HG02870 (cell line): ENCODE data around the gene LGALSL.

ENCODE experiments used
- ATAC-seq: cut with Tn5 transposase; IDR thresholded peaks from one replicate; pipeline ENCODE4 v1.9.1; 2021; ENCODE audit warnings: mild to moderate bottlenecking, moderate library complexity; ENCODE audit not compliant: unreplicated experiment

Gene LGALSL

DNA sequence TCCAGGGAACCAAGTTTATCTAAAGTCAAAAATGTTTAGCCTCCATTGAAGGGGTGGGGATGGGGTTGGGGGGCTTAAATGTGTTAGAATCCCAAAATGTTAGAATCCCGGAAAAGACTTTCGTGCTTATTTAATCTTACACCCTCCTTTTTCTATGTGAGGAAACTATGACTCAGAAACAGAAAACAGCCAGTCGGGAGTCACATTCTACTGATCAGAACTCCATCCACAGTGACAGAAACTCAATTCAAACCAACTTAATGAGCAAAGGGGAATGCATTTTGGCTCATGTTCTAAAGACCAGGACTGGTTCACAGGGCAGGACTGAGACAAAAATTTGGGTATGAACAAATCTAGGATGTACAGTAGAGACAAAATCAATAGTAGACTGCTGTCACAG is 38.3 kb downstream of the LGALSL start:
- no peak for ATAC-seq

DNA sequence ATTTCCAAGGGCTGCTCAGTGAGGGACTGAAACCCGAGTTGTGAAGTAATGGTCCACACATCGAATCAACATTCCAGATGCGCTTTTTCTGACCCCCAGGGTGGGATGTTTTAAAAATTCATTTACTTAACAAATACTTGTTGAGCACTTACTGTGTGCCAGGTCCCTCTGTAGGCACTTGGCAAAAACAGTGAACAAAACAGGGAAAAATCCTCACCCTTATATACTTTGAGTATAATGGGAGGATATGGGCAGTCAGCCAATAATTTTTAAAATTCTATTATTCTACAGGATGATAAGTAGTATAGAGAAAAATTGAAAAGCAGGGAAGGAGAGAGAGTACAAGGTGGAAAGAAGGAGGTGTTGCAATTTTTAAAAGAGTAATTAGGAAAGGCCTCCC is 38.9 kb downstream of the LGALSL start:
- no peak for ATAC-seq

GRCh38 chr2:64493788-64494187 is 39.8 kb downstream of the LGALSL start:
- no peak for ATAC-seq

GRCh38 chr2:64498438-64498837 is 44.5 kb downstream of the LGALSL start:
- no peak for ATAC-seq

DNA sequence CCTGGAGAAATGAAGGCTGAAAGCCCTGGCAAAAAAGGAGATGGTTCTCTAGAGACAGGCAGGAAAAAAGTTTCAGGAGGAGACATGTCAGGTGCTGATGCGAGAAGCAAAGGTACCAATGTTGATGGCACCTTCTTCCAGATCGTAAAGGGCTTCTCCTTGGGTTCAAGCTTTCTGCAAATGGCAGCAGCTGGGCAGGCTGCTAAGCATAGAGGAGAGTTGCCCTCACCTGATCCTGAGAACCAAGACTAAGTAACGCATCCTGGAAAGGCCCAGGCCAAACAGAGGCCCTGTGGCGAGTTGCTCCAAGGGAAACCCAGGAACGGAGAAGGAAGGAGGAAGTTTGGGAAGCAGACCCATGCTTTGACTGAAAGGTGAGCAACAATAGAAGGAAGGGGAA is 46.6 kb downstream of the LGALSL start:
- ATAC-seq, result no peak

DNA sequence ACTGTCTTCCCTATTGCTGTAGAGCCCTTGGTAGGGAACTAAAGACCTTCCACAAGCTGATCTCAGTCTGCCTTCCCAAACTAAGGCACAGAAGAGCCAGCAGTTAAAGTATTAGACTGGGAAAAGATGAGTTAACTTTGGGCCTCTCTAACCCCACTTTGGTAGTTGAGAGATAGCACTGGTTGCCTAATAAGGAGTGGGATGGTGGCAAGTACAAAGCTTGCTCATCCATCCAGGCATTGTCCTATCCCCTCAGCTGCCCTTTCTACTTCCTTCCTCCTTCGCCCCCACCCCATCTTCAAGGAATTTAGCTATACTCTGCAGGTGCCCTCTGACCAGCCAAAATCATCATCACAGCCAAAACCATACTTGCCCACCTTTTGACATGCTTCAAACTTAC is 48.0 kb downstream of the LGALSL start:
- ATAC-seq, result no peak

GRCh38 chr2:64502860-64503259 is 48.9 kb downstream of the LGALSL start:
- ATAC-seq, result no peak

DNA sequence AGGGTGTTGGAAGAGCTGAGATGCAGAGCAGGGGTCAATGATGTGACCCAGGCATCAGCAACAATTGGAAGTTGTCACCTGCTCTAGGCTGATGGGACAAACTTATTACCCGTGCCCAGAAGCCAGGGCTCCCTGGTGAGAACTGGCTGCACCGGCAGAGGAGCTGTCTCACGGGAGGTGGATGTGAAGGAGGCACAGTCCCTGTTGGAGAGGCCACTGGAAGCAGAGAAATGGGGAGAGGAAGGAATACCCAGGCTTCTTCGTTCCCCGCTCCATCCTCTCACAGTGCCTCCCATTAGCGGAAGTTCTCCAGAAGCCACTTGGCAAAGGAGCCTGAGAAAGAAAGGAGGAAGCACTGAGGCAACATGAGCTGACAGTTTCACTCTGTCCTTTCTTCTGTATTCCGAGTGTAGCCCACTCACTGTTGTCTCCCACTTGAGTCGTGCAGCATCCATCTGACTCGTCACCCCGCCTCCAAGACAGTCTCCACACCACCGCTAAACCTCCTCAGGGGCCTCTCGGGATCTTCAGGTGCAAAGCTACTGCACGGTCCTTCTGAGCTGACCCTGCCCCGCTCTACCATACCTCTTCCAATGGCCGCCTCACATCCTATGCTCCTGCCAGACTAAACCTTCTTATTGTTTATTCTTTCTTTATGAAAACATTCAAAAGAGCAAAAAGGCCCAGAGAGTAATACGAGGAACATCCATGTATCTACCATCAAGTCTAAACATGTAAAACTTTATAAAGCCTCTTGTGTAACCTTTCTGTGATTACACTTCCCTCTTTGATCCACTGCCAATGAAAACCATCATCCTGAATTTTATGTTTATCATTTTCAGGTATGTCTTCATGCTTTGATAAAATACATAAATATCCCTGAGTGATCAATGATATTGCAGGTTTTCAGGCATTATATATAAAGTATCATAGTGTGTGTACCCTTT is 51.1 kb downstream of the LGALSL start:
- no peak for ATAC-seq

DNA sequence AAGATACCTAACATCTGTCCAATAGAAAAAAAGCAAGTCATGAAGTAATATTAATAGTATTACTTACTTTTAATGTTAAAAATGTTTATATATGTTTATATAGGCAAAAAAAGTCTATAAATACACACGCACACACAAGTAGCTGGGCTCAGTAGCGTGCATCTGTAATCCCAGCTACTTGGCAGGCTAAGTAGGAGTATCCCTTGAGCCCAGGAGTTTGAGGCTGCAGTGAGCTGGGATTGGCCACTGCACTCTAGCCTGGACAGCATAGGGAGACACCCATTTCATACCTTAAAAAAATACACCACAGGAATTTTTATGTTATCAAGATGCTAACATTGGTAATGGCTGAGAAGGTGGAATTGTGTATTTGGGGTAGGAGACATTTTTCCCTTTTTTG is 52.7 kb downstream of the LGALSL start:
- ATAC-seq, result no peak
